Calu3 (cell line): ENCODE results near the gene CENPK. TPM values are rescaled to one million over a fixed set of nuclear protein-coding genes. Genes with fewer than 3 reads are reported as not detected.
A peak's percentile ranks its signal among the peaks of the same experiment; 100 is the strongest.

Source experiments
- BruUV-seq: library from RNA; stranded (reverse); fragments of 400-500 nt; replicated peaks from 2 replicates; lab custom pipeline; 2021; lab: Mats Ljungman, UMichigan
- CTCF ChIA-PET: fragments of 300-600 bp; sonication (Branson Sonifier 250); formaldehyde crosslinking; loops from one replicate; lab custom pipeline; 2022; ENCODE audit warnings: antibody characterized with exemption; lab: Charles Lee
- DNase-seq: peaks from one replicate; pipeline ENCODE4 v3.0.0; 2022
- H3K27ac Mint-ChIP-seq: one replicate; pipeline ENCODE4 v1.8.0; 2022; ENCODE audit warnings: mixed read lengths; ENCODE audit not compliant: unreplicated experiment
- H3K27me3 Mint-ChIP-seq: one replicate; pipeline ENCODE4 v1.8.0; 2022; ENCODE audit warnings: mixed read lengths; ENCODE audit not compliant: unreplicated experiment
- H3K36me3 Mint-ChIP-seq: one replicate; pipeline ENCODE4 v1.8.0; 2022; ENCODE audit warnings: mild to moderate bottlenecking, moderate library complexity, mixed read lengths; ENCODE audit not compliant: insufficient read depth, unreplicated experiment
- H3K4me1 Mint-ChIP-seq: one replicate; pipeline ENCODE4 v1.8.0; 2022; ENCODE audit warnings: mild to moderate bottlenecking, low read depth, mixed read lengths; ENCODE audit not compliant: unreplicated experiment
- H3K4me3 Mint-ChIP-seq: one replicate; pipeline ENCODE4 v1.8.0; 2022; ENCODE audit warnings: mild to moderate bottlenecking, low read depth, moderate library complexity, mixed read lengths; ENCODE audit not compliant: unreplicated experiment
- H3K9me3 Mint-ChIP-seq: one replicate; pipeline ENCODE4 v1.8.0; 2022; ENCODE audit warnings: low read depth, mixed read lengths; ENCODE audit not compliant: unreplicated experiment
- CTCF ChIP-seq: fragments of 200-600 bp; IDR thresholded peaks from one replicate; pipeline ENCODE4 v1.8.0; 2022; ENCODE audit warnings: antibody characterized with exemption; ENCODE audit not compliant: unreplicated experiment
- intact Hi-C: fragments of 100-400 bp; cut with micrococcal nuclease; formaldehyde crosslinking; loops from one replicate; pipeline ENCODE4 v1.10.0; 2022; ENCODE audit not compliant: unreplicated experiment
- total RNA-seq: library from RNA; stranded (reverse); gene quantifications from 2 replicates; pipeline ENCODE4 v1.2.3, GENCODE V29; 2022

Gene CENPK
- total RNA-seq, 1 experiment from 2014 or later = 42.7 TPM

- CTCF ChIA-PET = interaction anchor here (0.6 to 1.3 kb wide), 3 partner anchors 54 to 1175 kb away, joined by 3 to 5 read pairs (median 4); no protein-coding TSS in a partner anchor
- H3K9me3 Mint-ChIP-seq = no peaks in the 10 kb centered on the region
- H3K4me3 Mint-ChIP-seq = no peak overlapping the region
Measured at GRCh38 chr5:65480306-65480865, 82.6 kb downstream of the CENPK start.

GRCh38 chr5:65479527-65479926 is 83.4 kb downstream of the CENPK start:
- CTCF ChIA-PET = no interaction called here
- no peak for DNase-seq
- no TSS peak for BruUV-seq
- Mint-ChIP-seq H3K27ac (no peak overlapping the region), H3K4me3 (no peak overlapping the region), H3K9me3 (no peaks in the 10 kb centered on the region), H3K27me3 (no peaks in the 10 kb centered on the region), H3K36me3 (peaks cover 23% of the 10 kb centered on the region), H3K4me1 (no peaks in the 10 kb centered on the region)
- intact Hi-C loops = no loop called here
- no peak for TF ChIP-seq CTCF

More at GRCh38 chr5:65480306-65480865, 82.6 kb downstream of the CENPK start:
- H3K27me3 Mint-ChIP-seq = no peaks in the 10 kb centered on the region
- DNase-seq = peak; percentile 21
- H3K36me3 Mint-ChIP-seq = peaks cover 23% of the 10 kb centered on the region
- intact Hi-C loops = loop anchor here (5.0 kb wide), 4 partner anchors 263 to 688 kb away; no protein-coding TSS in a partner anchor
- H3K4me1 Mint-ChIP-seq = no peaks in the 10 kb centered on the region
- no peak for TF ChIP-seq CTCF
- H3K27ac Mint-ChIP-seq = no peak overlapping the region
- BruUV-seq = no TSS peak

GRCh38 chr5:65478336-65478735 is 84.6 kb downstream of the CENPK start:
- no peak for DNase-seq
- CTCF ChIA-PET = no interaction called here
- TF ChIP-seq CTCF = no peak
- no peak overlapping the region for H3K27ac Mint-ChIP-seq
- no peak overlapping the region for H3K4me3 Mint-ChIP-seq
- BruUV-seq = no TSS peak
- peaks cover 22% of the 10 kb centered on the region for H3K36me3 Mint-ChIP-seq
- no peaks in the 10 kb centered on the region for H3K4me1 Mint-ChIP-seq
- intact Hi-C loops = no loop called here
- H3K27me3 Mint-ChIP-seq = no peaks in the 10 kb centered on the region
- no peaks in the 10 kb centered on the region for H3K9me3 Mint-ChIP-seq

- no peaks in the 10 kb centered on the region for H3K4me1 Mint-ChIP-seq
- no peaks in the 10 kb centered on the region for H3K9me3 Mint-ChIP-seq
- no peaks in the 10 kb centered on the region for H3K36me3 Mint-ChIP-seq
- BruUV-seq = no TSS peak
- H3K27ac Mint-ChIP-seq = no peak overlapping the region
- intact Hi-C loops = no loop called here
- no peak overlapping the region for H3K4me3 Mint-ChIP-seq
- H3K27me3 Mint-ChIP-seq = no peaks in the 10 kb centered on the region
- TF ChIP-seq CTCF = no peak
- no peak for DNase-seq
- CTCF ChIA-PET = no interaction called here
Measured at GRCh38 chr5:65475895-65476294, 87.1 kb downstream of the CENPK start.
